Endothelial cell of umbilical vein (primary cell): Measurements from ENCODE around the gene NOXRED1. TPM values are rescaled to one million over a fixed set of nuclear protein-coding genes. Genes with fewer than 3 reads are reported as not detected.

Experiments used
- BruUV-seq: library from RNA; stranded (reverse); fragments of 400-500 nt; replicated peaks from 2 replicates; lab custom pipeline; 2021; lab: Mats Ljungman, UMichigan
- CTCF ChIA-PET: fragments of 300-600, 350-600 bp; sonication (Branson Sonifier 250); formaldehyde crosslinking; loops from one replicate; lab custom pipeline; 2021; ENCODE audit warnings: antibody characterized with exemption, inconsistent platforms; lab: Charles Lee
- POLR2A ChIA-PET: fragments of 300-600, 350-600 bp; sonication (Branson Sonifier 250); formaldehyde crosslinking; loops from one replicate; lab custom pipeline; 2021; ENCODE audit warnings: antibody characterized with exemption, inconsistent platforms; lab: Charles Lee
- DNase-seq: peaks from one replicate; pipeline ENCODE4 v3.0.0-alpha.2; 2011; ENCODE audit warnings: low read depth, low spot score
- FAIRE-seq: peaks from 2 replicates; lab custom pipeline; 2011; peaks lifted over from hg19 to GRCh38; lab: Jason Lieb, UNC
- H2AFZ ChIP-seq: 2 replicates; pipeline ENCODE4 v1.6.0; 2012; ENCODE audit warnings: low read depth, low read length, control low read depth, inconsistent platforms
- H3K27ac ChIP-seq: 2 replicates; pipeline ENCODE4 v1.5.1; 2011; ENCODE audit warnings: low read depth, mild to moderate bottlenecking, control low read depth, low read length, moderate library complexity; ENCODE audit not compliant: insufficient read depth
- H3K27me3 ChIP-seq, 2 experiments: 2 replicates each; pipeline versions ENCODE4 v1.6.0 to v1.6.1; 2011; ENCODE audit warnings: low read length in 2 of 2, mixed read lengths in 1 of 2; ENCODE audit not compliant: control insufficient read depth in 2 of 2, insufficient read depth in 2 of 2
- H3K36me3 ChIP-seq, 2 experiments: 2 replicates in 1 of 2; 3 replicates in 1 of 2; pipeline ENCODE4 v1.5.1; 2011; ENCODE audit warnings: low read length in 2 of 2, mild to moderate bottlenecking in 1 of 2, moderate library complexity in 1 of 2; ENCODE audit not compliant: control insufficient read depth in 2 of 2, insufficient read depth in 2 of 2; ENCODE audit errors: extremely low read depth in 1 of 2
- H3K4me1 ChIP-seq: 3 replicates; pipeline ENCODE4 v1.5.1; 2011; ENCODE audit warnings: mild to moderate bottlenecking, low read length; ENCODE audit not compliant: control insufficient read depth, insufficient read depth; ENCODE audit errors: extremely low read depth
- H3K4me2 ChIP-seq: 2 replicates; pipeline ENCODE4 v1.6.1; 2011; ENCODE audit warnings: low read length, control low read depth, mixed read lengths; ENCODE audit not compliant: insufficient read depth
- H3K4me3 ChIP-seq, 3 experiments: fragments of 200-600 bp in 1 of 3; sonication (generic), shearing (Covaris generic) in 1 of 3; replicated peaks in 1 of 3; 2 replicates each; pipeline ENCODE4 v1.5.1; 2011 to 2016; ENCODE audit warnings: control low read depth in 3 of 3, low read length in 3 of 3, mild to moderate bottlenecking in 2 of 3, inconsistent platforms in 1 of 3, low read depth in 1 of 3, moderate library complexity in 1 of 3; ENCODE audit not compliant: insufficient read depth in 1 of 3
- H3K79me2 ChIP-seq: 2 replicates; pipeline ENCODE4 v1.6.0; 2012; ENCODE audit warnings: low read length, inconsistent platforms; ENCODE audit not compliant: control insufficient read depth, insufficient read depth
- H3K9ac ChIP-seq: replicated peaks from 2 replicates; pipeline ENCODE3; 2011; ENCODE audit warnings: low read length, control low read depth; ENCODE audit not compliant: insufficient read depth; ENCODE audit errors: extremely low read depth
- H3K9me1 ChIP-seq: replicated peaks from 3 replicates; pipeline ENCODE4 v1.6.0; 2011; ENCODE audit warnings: mild to moderate bottlenecking, low read length; ENCODE audit not compliant: control insufficient read depth, insufficient read depth; ENCODE audit errors: extremely low read depth
- H3K9me3 ChIP-seq: replicated peaks from 2 replicates; pipeline ENCODE4 v1.5.1; 2012; ENCODE audit warnings: low read length, inconsistent platforms; ENCODE audit not compliant: control insufficient read depth, insufficient read depth
- H4K20me1 ChIP-seq: replicated peaks from 2 replicates; pipeline ENCODE3; 2011; ENCODE audit warnings: mild to moderate bottlenecking, low read length; ENCODE audit not compliant: control insufficient read depth, insufficient read depth; ENCODE audit errors: extremely low read depth
- EZH2 ChIP-seq: IDR thresholded peaks from 2 replicates; pipeline ENCODE4 v1.6.1; 2012; ENCODE audit warnings: borderline replicate concordance, low read depth, mild to moderate bottlenecking, moderate library complexity, low read length, inconsistent platforms; ENCODE audit not compliant: severe bottlenecking
- FOS ChIP-seq: IDR thresholded peaks from 2 replicates; pipeline ENCODE4 v1.6.1; 2011; ENCODE audit warnings: mild to moderate bottlenecking, low read length, moderate library complexity, borderline replicate concordance; ENCODE audit not compliant: insufficient read depth
- GATA2 ChIP-seq: IDR thresholded peaks from 2 replicates; pipeline ENCODE4 v1.7.0; 2011; ENCODE audit warnings: low read depth, mild to moderate bottlenecking, moderate library complexity, mixed read lengths, low read length; ENCODE audit not compliant: insufficient read length, insufficient read depth
- JUN ChIP-seq: IDR thresholded peaks from 2 replicates; pipeline ENCODE4 v1.6.1; 2011; ENCODE audit warnings: borderline replicate concordance, low read depth; ENCODE audit not compliant: insufficient read length, insufficient read depth
- MYC ChIP-seq: IDR thresholded peaks from one replicate; pipeline ENCODE4 v1.6.1; 2011; ENCODE audit warnings: mild to moderate bottlenecking, low read depth, low read length
- POLR2A ChIP-seq: IDR thresholded peaks from 2 replicates; pipeline ENCODE4 v1.6.1; 2012; ENCODE audit warnings: low read depth, mild to moderate bottlenecking, control low read depth, low read length
- POLR2AphosphoS5 ChIP-seq: IDR thresholded peaks from 2 replicates; pipeline ENCODE4 v1.6.1; 2012; ENCODE audit warnings: low read depth, mild to moderate bottlenecking, control low read depth, low read length, moderate library complexity; ENCODE audit not compliant: insufficient read depth
- dilution Hi-C: fragments of 300-500 bp; cut with MboI; formaldehyde crosslinking; loops from one replicate; pipeline ENCODE4 v1.15.0; 2019; ENCODE audit warnings: low sequenced_read_pairs; ENCODE audit not compliant: extremely low pct_ligation_motif_present
- intact Hi-C: fragments of 100-400 bp; cut with micrococcal nuclease; formaldehyde crosslinking; loops from one replicate; pipeline ENCODE4 v1.10.0; 2022
- polyA plus RNA-seq, 4 experiments: library from polyadenylated mRNA; depleted of rRNA in 3 of 4; stranded (reverse) in 3 of 4; unstranded in 1 of 4; fragments of >200 nt; gene quantifications; 2 replicates each; pipeline versions ENCODE4 v1.2.1 to v1.2.3, GENCODE V29; 2011 to 2012; ENCODE audit warnings: missing spikeins in 1 of 4
- total RNA-seq: library from RNA; stranded (reverse); gene quantifications from 2 replicates; pipeline ENCODE4 v1.2.3, GENCODE V29; 2021
- TF ChIP-seq, protein P1 (sequence below), 2 donors: IDR thresholded peaks; 1 replicate in 1 of 2; 2 replicates in 1 of 2; pipeline ENCODE4 v1.5.1; 2011; ENCODE audit warnings: low read length in 2 of 2, mild to moderate bottlenecking in 2 of 2, moderate library complexity in 2 of 2, control low read depth in 1 of 2, inconsistent platforms in 1 of 2, low read depth in 1 of 2; ENCODE audit not compliant: insufficient read depth in 1 of 2; ENCODE audit errors: extremely low read depth in 1 of 2
- TF ChIP-seq, protein P2 (sequence below): IDR thresholded peaks from 2 replicates; pipeline ENCODE4 v1.6.1; 2011; ENCODE audit not compliant: insufficient read depth, insufficient read length

Gene NOXRED1
- total and polyA plus RNA-seq, 2 donors (not counting 3 experiments of a cell fraction or from before 2014, with no cell fraction given): 0.15 to 0.33 TPM

DNA sequence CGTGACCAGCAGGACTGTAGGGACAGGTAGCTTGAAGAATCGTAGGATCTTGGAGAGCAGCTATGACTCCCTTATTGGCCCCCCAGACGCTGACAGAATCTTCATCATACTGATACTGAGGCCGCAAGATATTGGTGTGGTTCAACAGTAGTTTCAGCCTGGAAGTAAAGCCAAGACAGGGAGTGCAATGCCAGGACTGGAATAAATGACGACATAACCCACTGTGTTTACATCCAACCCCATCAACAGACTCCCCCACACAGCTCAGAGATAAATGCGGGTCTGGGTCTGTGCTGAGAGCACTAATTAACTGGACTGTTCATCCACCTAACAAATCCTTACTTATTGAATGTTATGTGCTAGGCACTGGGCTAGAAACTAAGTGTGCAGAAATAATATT is 16.6 kb downstream of the NOXRED1 start:
- no peak overlapping the region for H3K4me2 ChIP-seq
- H3K4me3 ChIP-seq: no peak overlapping the region
- no peak overlapping the region for H2AFZ ChIP-seq
- H3K27me3 ChIP-seq: no peaks in the 10 kb centered on the region
- CTCF ChIA-PET: interaction anchor here (0.6 to 1.2 kb wide), 4 partner anchors 13 to 106 kb away, joined by 3 read pairs; no protein-coding TSS in a partner anchor
- POLR2A ChIA-PET: no interaction called here
- no peaks in the 10 kb centered on the region for H3K36me3 ChIP-seq
- FAIRE-seq (no peak), DNase-seq (no peak)
- dilution Hi-C loops: no loop called here
- H3K79me2 ChIP-seq: no peaks in the 10 kb centered on the region
- no peaks in the 10 kb centered on the region for H3K9me3 ChIP-seq
- H3K4me1 ChIP-seq: no peaks in the 10 kb centered on the region
- no TSS peak for BruUV-seq
- TF ChIP-seq GATA2 (no peak), POLR2A (no peak), EZH2 (no peak), JUN (no peak), FOS (no peak), POLR2AphosphoS5 (no peak), MYC (no peak)
- TF ChIP-seq, protein P1, sequence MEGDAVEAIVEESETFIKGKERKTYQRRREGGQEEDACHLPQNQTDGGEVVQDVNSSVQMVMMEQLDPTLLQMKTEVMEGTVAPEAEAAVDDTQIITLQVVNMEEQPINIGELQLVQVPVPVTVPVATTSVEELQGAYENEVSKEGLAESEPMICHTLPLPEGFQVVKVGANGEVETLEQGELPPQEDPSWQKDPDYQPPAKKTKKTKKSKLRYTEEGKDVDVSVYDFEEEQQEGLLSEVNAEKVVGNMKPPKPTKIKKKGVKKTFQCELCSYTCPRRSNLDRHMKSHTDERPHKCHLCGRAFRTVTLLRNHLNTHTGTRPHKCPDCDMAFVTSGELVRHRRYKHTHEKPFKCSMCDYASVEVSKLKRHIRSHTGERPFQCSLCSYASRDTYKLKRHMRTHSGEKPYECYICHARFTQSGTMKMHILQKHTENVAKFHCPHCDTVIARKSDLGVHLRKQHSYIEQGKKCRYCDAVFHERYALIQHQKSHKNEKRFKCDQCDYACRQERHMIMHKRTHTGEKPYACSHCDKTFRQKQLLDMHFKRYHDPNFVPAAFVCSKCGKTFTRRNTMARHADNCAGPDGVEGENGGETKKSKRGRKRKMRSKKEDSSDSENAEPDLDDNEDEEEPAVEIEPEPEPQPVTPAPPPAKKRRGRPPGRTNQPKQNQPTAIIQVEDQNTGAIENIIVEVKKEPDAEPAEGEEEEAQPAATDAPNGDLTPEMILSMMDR (IDR thresholded peaks at IDR 0.05; ENCODE audit: extremely low read depth in 1 of 2, insufficient read depth in 1 of 2, low read depth in 1 of 2, low read length in 2 of 2): no peak
- TF ChIP-seq, protein P2, sequence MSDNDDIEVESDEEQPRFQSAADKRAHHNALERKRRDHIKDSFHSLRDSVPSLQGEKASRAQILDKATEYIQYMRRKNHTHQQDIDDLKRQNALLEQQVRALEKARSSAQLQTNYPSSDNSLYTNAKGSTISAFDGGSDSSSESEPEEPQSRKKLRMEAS: no peak
- H4K20me1 ChIP-seq: no peaks in the 10 kb centered on the region
- no peak overlapping the region for H3K27ac ChIP-seq
- no peak overlapping the region for H3K9ac ChIP-seq
- intact Hi-C loops: no loop called here
- H3K9me1 ChIP-seq: no peaks in the 10 kb centered on the region
